Activated T-helper 9 cell treated with anti-CD3 and anti-CD28 coated beads, Interleukin-2, amount 50 U/mL, for 16 hours (primary cell): Measurements from ENCODE around the gene HK1.
"Not testable (repeated sequence)": the region's sequence is repeated elsewhere in the genome, so short reads cannot be mapped to it uniquely, and the experiment has no call there.

Experiments used
- DNase-seq: peaks from one replicate; pipeline ENCODE4 v3.0.0-alpha.2; 2020; ENCODE audit warnings: low read depth

HK1 gene

GRCh38 chr10:69328888-69329287, 50.6 kb downstream of the HK1 start:
- not testable (repeated sequence) for DNase-seq

DNA sequence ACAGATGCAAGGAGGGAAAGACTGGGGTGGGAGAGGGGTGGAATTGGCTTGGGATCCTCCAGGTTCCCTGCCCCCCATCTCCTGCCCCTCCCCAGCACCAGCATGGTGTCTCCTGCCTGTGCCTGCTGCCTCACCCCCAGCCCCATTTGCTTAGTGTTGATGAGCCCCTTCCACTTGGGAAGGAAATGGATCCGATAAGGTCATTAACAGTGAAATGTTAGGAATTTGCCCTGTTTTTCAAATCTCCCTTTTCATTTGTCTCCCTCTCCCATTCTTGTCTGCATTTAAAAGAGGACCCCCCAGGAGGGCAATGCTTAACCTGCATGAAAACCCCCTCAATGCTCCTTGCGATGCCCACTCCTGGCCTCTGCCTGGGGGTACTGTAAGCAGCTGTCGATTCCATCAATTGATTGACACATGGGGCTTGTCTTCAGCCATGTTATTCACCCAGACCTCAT, 51.5 kb downstream of the HK1 start:
- DNase-seq, result no peak

DNA sequence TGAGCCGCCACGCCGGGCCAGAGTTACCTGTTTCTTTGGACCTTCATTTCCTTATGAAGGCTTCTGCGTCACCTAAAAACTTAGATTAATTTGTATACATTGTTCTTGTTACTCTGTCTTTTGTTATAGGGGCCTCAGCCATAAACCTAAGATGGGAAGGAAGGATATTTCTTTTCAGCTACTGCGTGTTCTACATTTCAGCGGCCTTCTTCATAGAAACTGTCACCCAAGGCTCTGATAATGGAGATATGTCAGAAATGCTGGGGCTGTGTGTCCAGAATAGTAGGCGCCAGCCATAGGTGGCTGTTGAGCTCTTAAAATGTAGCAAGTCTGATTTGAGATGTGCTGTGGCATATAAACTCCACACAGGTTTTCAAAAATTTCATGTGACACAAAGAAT, 52.9 kb downstream of the HK1 start:
- DNase-seq, result no peak

DNA sequence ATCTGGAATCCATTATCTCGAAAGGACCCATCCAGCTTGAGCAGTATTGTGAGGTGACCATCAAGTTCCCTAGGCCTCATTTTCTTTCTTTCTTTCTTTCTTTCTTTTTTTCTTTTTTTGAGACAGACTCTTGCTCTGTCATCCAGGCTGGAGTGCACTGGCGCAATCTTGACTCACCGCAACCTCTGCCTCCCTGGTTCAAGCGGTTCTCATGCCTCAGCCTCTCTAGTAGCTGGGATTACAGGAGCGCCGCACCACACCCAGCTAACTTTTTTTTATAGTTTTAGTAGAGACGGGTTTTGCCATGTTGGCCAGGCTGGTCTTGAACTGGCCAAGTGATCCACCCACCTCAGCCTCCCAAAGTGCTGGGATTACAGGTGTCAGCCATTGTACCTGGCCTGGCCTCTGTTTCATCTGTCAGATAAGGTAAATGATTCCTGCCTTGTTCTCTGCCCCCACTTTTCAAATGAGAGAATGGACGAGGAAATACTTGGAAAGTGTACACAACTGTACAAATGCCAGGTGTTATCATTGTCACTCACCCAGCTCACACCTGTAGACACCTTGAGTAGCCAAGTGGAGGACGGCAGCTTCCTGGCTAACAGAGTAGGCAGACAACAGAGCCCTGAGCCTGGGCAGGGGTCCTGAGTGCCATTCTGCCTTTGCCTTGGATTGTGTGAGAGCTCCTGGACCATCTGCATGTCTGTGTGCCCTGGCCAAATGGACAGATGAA, 54.1 kb downstream of the HK1 start:
- DNase-seq, result no peak

DNA sequence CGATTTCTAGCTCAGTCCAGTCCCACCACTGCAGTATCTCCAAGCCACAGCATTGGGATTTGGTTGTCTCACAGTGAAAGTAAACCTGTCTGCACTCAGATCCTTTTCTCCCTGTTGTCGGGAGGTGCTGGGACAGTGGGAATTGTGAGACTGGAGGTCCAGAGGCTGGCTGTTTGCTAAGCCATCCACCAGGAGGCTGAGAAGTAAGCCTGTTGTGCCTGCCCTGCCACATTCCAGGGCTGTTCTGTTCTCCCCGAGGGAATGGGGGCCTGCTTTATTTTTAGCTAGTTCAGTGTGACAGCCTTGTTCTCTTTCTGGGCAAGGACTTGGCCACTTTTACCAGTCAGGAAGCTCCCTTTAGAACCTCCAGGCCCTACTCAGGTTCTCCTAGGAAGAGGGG, 54.9 kb downstream of the HK1 start:
- DNase-seq, result no peak

GRCh38 chr10:69333865-69334301, 55.6 kb downstream of the HK1 start:
- DNase-seq, result not testable (repeated sequence)

DNA sequence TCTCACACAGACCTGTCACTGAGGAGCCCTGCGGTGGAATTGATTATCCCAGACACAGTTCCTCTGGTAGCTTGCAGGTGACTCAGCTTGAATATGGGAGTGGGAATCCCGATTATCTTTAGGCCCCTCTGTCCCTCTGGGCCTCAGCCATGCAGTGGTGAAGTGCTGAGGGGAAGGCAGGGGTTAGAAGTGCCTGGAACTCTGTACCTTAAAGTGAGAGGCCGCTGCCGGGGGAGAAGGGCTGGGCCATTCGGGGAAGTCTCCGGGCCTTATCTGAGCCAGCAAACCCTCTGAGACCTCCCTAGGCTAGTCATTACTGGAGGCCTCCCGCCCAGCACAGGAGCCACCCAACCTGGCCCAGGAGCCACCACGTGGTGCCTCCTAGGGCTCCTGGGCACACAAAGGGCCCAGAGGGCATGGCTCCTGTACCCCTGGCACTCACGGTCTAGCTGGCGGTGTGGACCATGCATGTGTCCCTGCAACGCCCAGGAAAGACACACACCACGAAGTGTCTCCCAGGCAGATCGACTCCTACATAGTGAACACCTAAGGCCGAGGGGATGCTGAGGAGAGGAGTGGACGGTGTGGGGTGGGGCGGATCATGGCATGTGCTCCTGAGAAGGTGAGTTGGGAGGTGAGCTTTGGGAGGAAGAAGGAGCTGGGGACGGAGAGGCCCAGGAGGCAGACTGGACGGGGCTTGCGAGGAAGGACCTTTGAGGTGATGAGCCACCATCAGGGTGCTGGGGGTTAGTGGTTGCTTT, 56.2 kb downstream of the HK1 start:
- DNase-seq, result no peak

DNA sequence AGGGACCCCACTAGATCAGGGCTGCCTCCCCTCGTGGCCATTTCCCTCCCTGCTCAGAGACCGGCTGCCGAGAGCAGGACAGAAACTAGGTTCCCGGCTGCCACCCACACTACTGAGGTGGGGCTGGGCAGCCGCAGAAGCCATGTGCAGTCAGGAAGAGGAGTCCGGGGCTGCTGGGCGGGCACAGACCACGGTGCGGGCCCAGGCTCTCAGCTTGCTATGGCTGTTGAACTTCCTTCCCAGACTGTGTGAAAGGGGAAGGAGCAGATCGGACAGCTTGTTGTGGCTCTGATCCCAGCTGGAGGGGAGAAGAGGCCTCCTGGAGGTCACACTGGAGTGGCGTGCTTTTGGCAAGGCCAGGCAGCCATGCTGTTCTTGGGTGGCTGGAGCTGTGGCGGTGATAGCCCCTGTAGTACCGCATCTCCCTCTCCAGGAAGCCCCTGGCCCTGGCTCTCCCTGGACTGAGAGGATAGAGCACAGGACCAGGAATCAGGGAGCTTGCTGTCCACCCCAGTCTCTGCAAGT, 56.8 kb downstream of the HK1 start:
- no peak for DNase-seq

- no peak for DNase-seq
Observed at GRCh38 chr10:69335613-69336012, 57.3 kb downstream of the HK1 start.

GRCh38 chr10:69336952-69337295, 58.6 kb downstream of the HK1 start:
- no peak for DNase-seq

DNA sequence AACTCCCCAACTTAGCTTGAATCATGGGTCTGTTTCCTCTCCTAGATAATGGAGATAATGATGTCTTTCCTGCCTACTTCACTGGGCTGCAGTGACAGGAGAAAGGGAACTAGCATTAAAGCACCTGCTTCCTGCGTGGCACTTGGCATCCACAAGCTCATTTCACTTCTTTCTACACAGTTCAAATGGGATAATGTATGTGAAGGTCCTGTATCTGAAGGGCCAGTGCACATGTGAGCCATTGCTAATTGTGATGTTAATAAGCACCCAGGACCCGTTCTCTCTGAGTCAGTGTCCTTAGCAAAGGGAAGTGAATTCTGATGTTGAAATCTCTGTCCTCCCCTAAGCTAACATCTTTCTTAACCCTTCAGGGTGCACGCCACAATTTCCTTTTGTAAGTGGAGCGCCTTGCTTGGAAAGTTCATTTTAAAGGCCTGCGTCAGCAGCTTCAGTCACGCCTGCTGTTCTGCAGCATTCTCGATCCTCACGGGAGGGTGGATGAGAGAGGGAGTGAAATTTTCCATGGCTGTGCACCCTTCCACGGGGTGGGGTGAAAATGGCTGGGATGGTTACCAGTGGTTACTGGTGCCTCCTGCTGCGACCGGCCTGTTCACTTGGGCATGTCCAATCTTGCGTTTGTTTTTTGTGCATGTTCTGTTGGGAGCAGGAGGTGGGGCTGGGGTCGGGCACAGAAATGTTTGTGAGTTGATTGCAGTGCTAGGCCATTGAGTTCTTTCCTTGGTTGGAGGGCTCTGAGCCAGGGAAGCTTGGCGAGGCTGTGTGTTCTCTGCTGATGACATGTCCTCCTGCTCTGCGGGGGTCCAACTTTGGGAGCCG, 59.2 kb downstream of the HK1 start:
- no peak for DNase-seq

DNA sequence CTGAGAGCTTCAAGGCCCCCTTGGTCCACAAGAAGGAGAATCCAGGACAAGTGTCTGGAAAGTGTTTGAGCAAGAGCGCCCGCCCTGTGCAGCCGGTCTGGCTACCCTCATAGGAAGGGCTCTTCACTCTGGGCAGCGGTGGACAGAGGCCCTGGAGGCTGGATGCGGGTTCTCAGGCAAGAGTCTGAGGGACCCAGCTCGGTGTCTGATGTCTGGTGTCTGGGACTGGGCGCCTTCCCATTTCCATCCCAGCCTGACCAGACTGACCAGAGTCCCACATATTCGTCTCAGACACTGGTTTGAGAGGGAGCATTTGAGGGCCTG, 59.8 kb downstream of the HK1 start:
- DNase-seq, result no peak

DNA sequence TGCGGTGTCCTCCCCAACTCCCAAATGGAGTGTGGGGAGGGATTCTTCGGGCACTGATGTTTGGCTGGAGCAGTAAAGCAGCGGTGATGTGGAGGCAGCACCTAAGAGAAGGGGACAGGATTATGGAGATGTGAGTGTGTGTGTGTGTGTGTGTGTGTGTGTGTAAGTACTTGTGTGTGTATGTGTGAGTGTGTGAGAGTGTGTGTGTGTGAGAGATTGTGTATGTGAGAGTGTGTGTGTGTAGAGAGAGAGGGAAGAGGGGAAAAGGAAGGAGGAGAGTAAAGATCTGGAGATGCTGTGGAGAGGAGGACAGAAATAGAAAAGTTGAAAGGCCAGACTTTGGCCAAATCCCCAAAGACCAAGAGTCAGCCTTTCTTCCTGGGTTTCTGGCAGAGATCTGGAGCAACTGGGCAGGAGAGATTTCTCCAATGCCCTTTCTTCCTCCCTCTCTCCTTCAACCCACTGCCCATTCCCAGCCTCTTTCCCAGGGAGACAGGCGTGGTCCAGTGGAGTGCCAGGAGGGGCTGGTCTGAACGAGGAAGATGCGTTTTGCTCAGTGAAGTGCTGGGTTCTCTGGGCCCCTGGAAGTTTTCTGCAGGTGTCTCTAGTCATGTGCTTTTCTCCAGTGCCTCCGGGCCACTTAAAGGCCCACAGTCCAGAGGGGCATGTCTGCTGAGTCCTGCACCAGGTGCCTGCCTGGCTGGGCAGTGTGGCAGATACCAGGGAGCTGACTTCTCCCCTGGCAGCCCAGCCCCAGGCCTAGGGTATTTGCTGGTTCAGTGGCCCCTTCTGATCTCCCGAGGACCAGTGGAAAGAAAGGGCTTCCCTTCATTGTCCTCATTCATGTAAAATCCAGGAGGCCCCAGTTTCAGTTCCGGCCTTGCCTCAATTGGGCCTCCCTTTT, 60.5 kb downstream of the HK1 start:
- DNase-seq, result no peak

DNA sequence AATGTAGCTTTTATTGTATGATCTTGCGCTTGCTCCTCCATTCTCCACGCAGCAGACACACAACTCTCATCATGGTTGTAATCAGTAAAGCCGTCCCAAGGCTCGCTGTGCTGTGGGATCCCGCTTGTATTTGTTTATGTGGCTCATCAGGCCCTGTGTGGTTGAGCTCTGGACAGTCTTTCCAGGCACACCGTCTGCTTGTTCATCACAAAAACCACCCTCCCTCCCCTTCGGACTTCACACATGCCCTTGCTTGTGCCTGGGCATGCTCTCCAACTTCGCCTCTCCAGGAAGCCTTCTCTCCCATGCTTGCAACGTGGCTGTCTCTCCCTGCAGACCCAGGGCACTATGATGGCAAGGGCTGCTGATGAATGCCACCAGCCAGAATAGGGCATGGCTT, 62.4 kb downstream of the HK1 start:
- DNase-seq, result no peak

GRCh38 chr10:69343905-69344304, 65.6 kb downstream of the HK1 start:
- DNase-seq, result no peak

DNA sequence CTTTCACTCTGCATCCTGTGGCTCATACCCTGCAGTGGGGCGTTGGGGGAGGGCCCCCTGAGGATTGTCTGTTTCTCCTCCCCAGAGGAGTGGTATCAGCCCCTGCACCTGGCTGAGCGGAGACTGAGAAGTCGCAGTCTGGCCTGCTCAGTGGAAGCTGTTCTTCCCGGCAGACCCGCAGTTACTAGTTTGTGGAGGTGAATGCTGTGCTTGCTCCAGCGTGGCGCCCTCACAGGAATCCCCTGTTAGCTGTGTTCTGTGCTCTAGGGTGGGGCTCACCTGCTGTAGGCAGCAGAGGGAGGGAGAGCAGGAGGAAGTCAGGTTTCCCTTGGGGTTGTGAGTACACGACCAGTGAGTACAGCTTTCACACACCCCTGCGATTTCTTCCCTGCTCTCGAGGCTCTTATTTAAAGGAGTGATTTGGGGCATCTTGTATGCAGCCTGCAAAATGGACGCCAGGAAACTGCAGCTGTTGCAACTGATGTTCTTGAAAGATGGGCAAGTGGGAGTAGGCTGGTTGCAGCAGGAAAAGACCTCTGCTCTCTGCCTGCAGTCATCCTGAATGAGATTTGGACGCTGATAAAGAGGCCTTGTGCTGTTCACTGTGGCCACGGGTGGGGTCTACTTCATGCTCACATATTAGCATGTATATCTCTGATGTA, 66.4 kb downstream of the HK1 start:
- no peak for DNase-seq

- DNase-seq, result no peak
Observed at GRCh38 chr10:69345402-69345801, 67.1 kb downstream of the HK1 start.

GRCh38 chr10:69345890-69346474, 67.7 kb downstream of the HK1 start:
- no peak for DNase-seq

- DNase-seq, result no peak
Observed at GRCh38 chr10:69346776-69347175, 68.5 kb downstream of the HK1 start.

DNA sequence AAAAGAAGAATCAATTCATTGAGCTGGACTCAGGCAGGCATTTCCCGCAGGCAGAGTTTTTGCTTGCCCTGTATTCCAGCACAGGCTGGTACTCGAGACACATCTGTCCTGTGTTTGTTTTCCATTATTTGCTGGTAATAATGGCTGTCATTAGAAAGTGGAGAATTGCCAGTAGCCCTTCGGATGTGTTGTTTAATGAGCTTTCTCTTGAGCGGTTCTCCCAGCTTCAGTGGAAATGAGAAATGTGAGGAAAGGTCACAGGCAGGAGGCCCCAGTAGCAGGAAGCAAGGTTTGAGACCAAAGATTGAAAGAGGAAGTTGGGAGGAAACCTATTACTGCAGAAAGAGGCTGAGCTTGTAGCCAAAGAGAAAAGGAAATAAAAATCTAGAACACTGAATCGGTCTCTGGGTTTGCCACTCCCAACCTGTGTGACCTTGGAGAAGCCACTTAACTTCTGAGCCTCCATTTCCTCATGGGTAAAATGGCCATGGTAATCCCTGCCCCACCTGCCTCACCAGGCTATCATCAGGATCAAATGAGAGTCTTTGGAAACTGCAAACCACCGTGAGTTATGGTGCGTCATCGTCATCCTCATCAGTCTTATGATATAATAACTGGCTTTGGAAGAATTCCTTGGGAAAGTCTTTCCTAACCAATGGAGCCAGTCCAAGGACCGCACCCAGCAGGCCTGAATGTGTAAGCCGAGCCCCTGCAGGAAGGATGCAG, 70.7 kb downstream of the HK1 start:
- DNase-seq, result no peak
